Right atrium auricular region (tissue), 2 donors: ENCODE data around the gene CAMTA2. TPM values are rescaled to one million over a fixed set of nuclear protein-coding genes. Genes with fewer than 3 reads are reported as not detected.
"Not testable (repeated sequence)": the region's sequence is repeated elsewhere in the genome, so short reads cannot be mapped to it uniquely, and the experiment has no call there.

Source experiments
- DNase-seq: peaks from one replicate; pipeline ENCODE4 v3.0.0-alpha.2; 2019; ENCODE audit warnings: low spot score
- H3K27ac ChIP-seq, 2 donors: fragments of 200-600 bp; sonication (generic); 1 replicate in 1 of 2; 2 replicates in 1 of 2; pipeline ENCODE4 v1.5.1; 2016 to 2019
- H3K27me3 ChIP-seq, 2 donors: fragments of 200-600 bp; sonication (generic); one replicate each; pipeline versions ENCODE4 v1.5.1 to v1.6.0; 2017 to 2019
- H3K36me3 ChIP-seq: fragments of 200-600 bp; sonication (generic); one replicate; pipeline ENCODE4 v1.5.1; 2016
- H3K4me1 ChIP-seq, 2 donors: fragments of 200-600 bp; sonication (generic); one replicate each; pipeline versions ENCODE4 v1.5.1 to v1.6.0; 2017 to 2019
- H3K4me3 ChIP-seq, 2 donors: fragments of 200-600 bp; sonication (generic); 1 replicate in 1 of 2; 2 replicates in 1 of 2; pipeline ENCODE4 v1.5.1; 2017 to 2019; ENCODE audit warnings: mild to moderate bottlenecking in 1 of 2, moderate library complexity in 1 of 2
- H3K9me3 ChIP-seq, 2 donors: fragments of 200-600 bp; sonication (generic); one replicate each; pipeline ENCODE4 v1.5.1; 2019
- CTCF ChIP-seq, 2 donors: fragments of 200-600 bp; sonication (generic); IDR thresholded peaks; one replicate each; pipeline ENCODE4 v1.5.1; 2019; ENCODE audit warnings: antibody characterized with exemption in 2 of 2
- total RNA-seq, 2 donors: library from RNA; depleted of rRNA; stranded (reverse); fragments of >200 nt; gene quantifications; one replicate each; pipeline ENCODE4 v1.1.0, GENCODE V29; 2016

CAMTA2 gene
- total RNA-seq, 2 donors from 2014 or later: 20.3 to 24.7 TPM

- TF ChIP-seq CTCF (IDR thresholded peaks at IDR 0.05): peak in 1 of 2 donors; percentile 37
- H3K27me3 ChIP-seq: no peaks in the 10 kb centered on the region
- H3K36me3 ChIP-seq: peaks cover 20% of the 10 kb centered on the region
- DNase-seq: no peak
- peak overlapping the region in 1 of 2 donors; percentile 51 for H3K27ac ChIP-seq
- no peaks in the 10 kb centered on the region for H3K9me3 ChIP-seq
- peaks cover 2 to 30% of the 10 kb centered on the region in 2 donors for H3K4me1 ChIP-seq
- H3K4me3 ChIP-seq: no peak overlapping the region
Measured at GRCh38 chr17:4934173-4934979, 53.1 kb downstream of the CAMTA2 start.

- Histone ChIP-seq H3K27ac (peak overlapping the region in 1 of 2 donors; percentile 51), H3K4me3 (no peak overlapping the region)
Measured at GRCh38 chr17:4933646-4934045, 53.8 kb downstream of the CAMTA2 start.

GRCh38 chr17:4932756-4933155 is 54.7 kb downstream of the CAMTA2 start:
- peaks cover 0 to 13% of the 10 kb centered on the region in 2 donors for H3K4me1 ChIP-seq
- H3K4me3 ChIP-seq: no peak overlapping the region
- DNase-seq: no peak
- no peak for TF ChIP-seq CTCF (IDR thresholded peaks at IDR 0.05)
- H3K27ac ChIP-seq: no peak overlapping the region
- no peaks in the 10 kb centered on the region for H3K27me3 ChIP-seq
- H3K9me3 ChIP-seq: no peaks in the 10 kb centered on the region
- peaks cover 12% of the 10 kb centered on the region for H3K36me3 ChIP-seq

More at GRCh38 chr17:4933646-4934045, 53.8 kb downstream of the CAMTA2 start:
- Histone ChIP-seq H3K27me3 (no peaks in the 10 kb centered on the region), H3K9me3 (no peaks in the 10 kb centered on the region), H3K36me3 (peaks cover 20% of the 10 kb centered on the region), H3K4me1 (peaks cover 0 to 22% of the 10 kb centered on the region in 2 donors)
- no peak for TF ChIP-seq CTCF (IDR thresholded peaks at IDR 0.05)
- DNase-seq: no peak

GRCh38 chr17:4931963-4932362 is 55.5 kb downstream of the CAMTA2 start, which contains the start of gene GP1BA:
Gene GP1BA (plus strand): TSS chr17:4932277. CDS start chr17:4932605, 328 bp downstream.
- Histone ChIP-seq H3K27ac (no peak within 1 kb of the TSS), H3K36me3 (peaks cover 4% of the 10 kb centered on the region), H3K27me3 (no peaks in the 10 kb centered on the region), H3K4me1 (peaks cover 0 to 11% of the 10 kb centered on the region in 2 donors), H3K4me3 (no peak within 1 kb of the TSS), H3K9me3 (no peaks in the 10 kb centered on the region)
- no peak for DNase-seq
- TF ChIP-seq CTCF (IDR thresholded peaks at IDR 0.05): no peak

- Histone ChIP-seq H3K9me3 (no peaks in the 10 kb centered on the region), H3K27ac (no peak overlapping the region), H3K27me3 (no peaks in the 10 kb centered on the region), H3K4me1 (peaks cover 0 to 3% of the 10 kb centered on the region in 2 donors), H3K36me3 (no peaks in the 10 kb centered on the region), H3K4me3 (no peak overlapping the region)
- TF ChIP-seq CTCF (IDR thresholded peaks at IDR 0.05): no peak
- no peak for DNase-seq
Measured at GRCh38 chr17:4928881-4929280, 58.6 kb downstream of the CAMTA2 start.

GRCh38 chr17:4926577-4927335 is 60.7 kb downstream of the CAMTA2 start:
- H3K9me3 ChIP-seq, H3K27me3 ChIP-seq, H3K4me3 ChIP-seq, H3K27ac ChIP-seq, DNase-seq, H3K36me3 ChIP-seq, H3K4me1 ChIP-seq: not testable (repeated sequence)
